ENCODE results near the gene RPL14. TPM values are rescaled to one million over a fixed set of nuclear protein-coding genes. Genes with fewer than 3 reads are reported as not detected.

Gene RPL14
- total RNA-seq, 5 donors from 2014 or later (not counting 1 experiment from before 2014, with no cell fraction given), result 2,898 to 3,980 (median 3,701) TPM

- Mint-ChIP-seq H3K36me3 (peaks cover 9% of the 10 kb centered on the region), H3K4me3 (peak overlapping the region; percentile 86 to 94 (median 89)), H3K27ac (peak overlapping the region; percentile 97 to 99), H3K4me1 (peaks cover 30 to 35% (median 35%) of the 10 kb centered on the region in 3 donors), H3K27me3 (no peaks in the 10 kb centered on the region), H3K9me3 (no peaks in the 10 kb centered on the region)
- H3K4me3 ChIP-seq (ENCODE audit: control insufficient read depth in 1 of 2, extremely low read depth in 1 of 2, low read length in 1 of 2), result no peak overlapping the region
- ChIA-PET CTCF (interaction anchor here (0.5 to 2.3 kb wide), 5 partner anchors 8 to 1393 kb away, joined by 3 to 7 read pairs (median 4); partner anchors contain the start of genes EIF1B (in 1 of the 2) and ZNF620 (in 1 of the 2)), POLR2A (interaction anchor here in 1 of 2 donors (0.5 to 1.6 kb wide), 2 partner anchors 13 to 65 kb away, joined by 3 to 5 read pairs; partner anchors contain the start of gene ENTPD3)
- no peak for ATAC-seq (replicated peaks in 1 of 4)
- H3K36me3 ChIP-seq (ENCODE audit: control insufficient read depth in 2 of 2, extremely low read depth in 1 of 2, insufficient read depth in 1 of 2, low read length in 1 of 2), result peaks cover 0 to 4% of the 10 kb centered on the region in 2 donors
- no CpG with 5 or more reads among the region's 1 CpG for WGBS (ENCODE audit: insufficient coverage)
- no peak for DNase-seq
- H3K27ac ChIP-seq (ENCODE audit: low read length), result peak overlapping the region; percentile 94
- H3K9me3 ChIP-seq, result no peaks in the 10 kb centered on the region
- no peaks in the 10 kb centered on the region for H3K27me3 ChIP-seq (replicated peaks in 1 of 2; ENCODE audit: control insufficient read depth in 2 of 2, extremely low read depth in 1 of 2, insufficient read depth in 2 of 2, low read length in 1 of 2)
- H3K4me1 ChIP-seq (ENCODE audit: control insufficient read depth in 1 of 2, extremely low read depth in 1 of 2, insufficient read depth in 2 of 2, low read length in 2 of 2), result peaks cover 11 to 22% of the 10 kb centered on the region in 2 experiments
Observed at GRCh38 chr3:40452057-40452456, 5.1 kb upstream of the RPL14 start.

GRCh38 chr3:40452562-40452875 is 4.6 kb upstream of the RPL14 start:
- peaks cover 0 to 4% of the 10 kb centered on the region in 2 donors for H3K36me3 ChIP-seq (ENCODE audit: control insufficient read depth in 2 of 2, extremely low read depth in 1 of 2, insufficient read depth in 1 of 2, low read length in 1 of 2)
- Mint-ChIP-seq H3K27ac (peak overlapping the region; percentile 97 to 99), H3K36me3 (peaks cover 7% of the 10 kb centered on the region), H3K9me3 (no peaks in the 10 kb centered on the region), H3K4me3 (peak overlapping the region; percentile 86 to 94 (median 89)), H3K27me3 (no peaks in the 10 kb centered on the region), H3K4me1 (peaks cover 31 to 38% (median 36%) of the 10 kb centered on the region in 3 donors)
- ChIA-PET POLR2A (interaction anchor here in 1 of 2 donors (1.6 kb wide), 1 partner anchor 12 kb away, joined by 5 read pairs; no protein-coding TSS in a partner anchor), CTCF (interaction anchor here in 1 of 2 donors (0.5 to 2.3 kb wide), 5 partner anchors 11 to 1394 kb away, joined by 3 to 7 read pairs (median 4); partner anchors contain the start of genes EIF1B, ZNF619 and ZNF620)
- DNase-seq (no peak), ATAC-seq (replicated peaks in 1 of 4) (no peak)
- peak overlapping the region; percentile 94 for H3K27ac ChIP-seq (ENCODE audit: low read length)
- peaks cover 11 to 23% of the 10 kb centered on the region in 2 experiments for H3K4me1 ChIP-seq (ENCODE audit: control insufficient read depth in 1 of 2, extremely low read depth in 1 of 2, insufficient read depth in 2 of 2, low read length in 2 of 2)
- WGBS (ENCODE audit: insufficient coverage), result 4% methylated on average over 7 of the region's 7 CpGs
- H3K27me3 ChIP-seq (replicated peaks in 1 of 2; ENCODE audit: control insufficient read depth in 2 of 2, extremely low read depth in 1 of 2, insufficient read depth in 2 of 2, low read length in 1 of 2), result no peaks in the 10 kb centered on the region
- peak overlapping the region; percentile 73 to 79 for H3K4me3 ChIP-seq (ENCODE audit: control insufficient read depth in 1 of 2, extremely low read depth in 1 of 2, low read length in 1 of 2)
- no peaks in the 10 kb centered on the region for H3K9me3 ChIP-seq

DNA sequence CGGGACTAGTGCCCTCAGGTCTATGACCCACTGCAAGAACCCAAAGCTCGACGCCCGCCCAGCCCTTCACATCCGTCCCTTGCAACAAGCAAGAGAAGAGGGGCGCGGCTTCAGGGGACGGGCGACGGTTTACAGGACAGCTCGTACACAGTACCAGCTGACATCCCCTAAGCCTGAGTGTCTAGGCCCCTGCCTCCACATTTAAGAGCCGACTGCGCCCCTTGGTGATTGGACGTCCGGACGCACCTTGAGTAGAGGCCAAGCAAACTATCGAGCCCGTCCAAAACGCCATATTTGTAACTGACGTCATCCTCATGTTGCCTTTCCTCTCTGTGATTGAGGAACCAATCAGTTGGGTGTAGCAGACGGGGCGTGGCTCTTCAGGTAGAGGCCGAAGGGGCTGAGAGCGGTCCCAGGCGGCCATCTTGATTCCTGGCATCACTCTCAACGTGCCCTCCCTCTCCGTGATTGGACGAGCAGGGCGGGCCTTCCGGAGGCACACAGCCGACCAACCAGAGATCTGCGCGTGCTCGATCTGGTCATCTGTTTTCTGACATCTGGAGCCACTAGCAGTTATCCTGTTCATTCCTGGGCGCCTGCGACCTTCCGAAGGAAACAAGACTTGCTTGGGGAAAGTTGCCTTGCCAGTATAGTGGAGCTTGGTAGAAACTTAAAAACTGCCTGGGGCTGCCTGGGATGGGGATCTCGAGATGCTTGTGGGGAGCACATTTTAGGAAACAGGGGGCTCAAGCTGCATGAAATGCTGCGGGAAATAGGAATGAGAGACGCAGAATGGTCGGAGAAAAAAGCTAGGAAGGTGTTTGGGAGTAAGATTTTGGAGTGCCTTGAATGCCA is 4.0 kb upstream of the RPL14 start:
- WGBS (ENCODE audit: insufficient coverage), result 0% methylated on average over 38 of the region's 41 CpGs
- Histone ChIP-seq H3K36me3 (ENCODE audit: control insufficient read depth in 2 of 2, extremely low read depth in 1 of 2, insufficient read depth in 1 of 2, low read length in 1 of 2) (peaks cover 0 to 4% of the 10 kb centered on the region in 2 donors), H3K9me3 (no peaks in the 10 kb centered on the region), H3K27me3 (replicated peaks in 1 of 2; ENCODE audit: control insufficient read depth in 2 of 2, extremely low read depth in 1 of 2, insufficient read depth in 2 of 2, low read length in 1 of 2) (no peaks in the 10 kb centered on the region), H3K4me3 (ENCODE audit: control insufficient read depth in 1 of 2, extremely low read depth in 1 of 2, low read length in 1 of 2) (peak overlapping the region; percentile 73 to 79), H3K27ac (ENCODE audit: low read length) (peak overlapping the region; percentile 94), H3K4me1 (ENCODE audit: control insufficient read depth in 1 of 2, extremely low read depth in 1 of 2, insufficient read depth in 2 of 2, low read length in 2 of 2) (peaks cover 16 to 28% of the 10 kb centered on the region in 2 experiments)
- ATAC-seq (replicated peaks in 1 of 4), result peak; percentile 89 to 93 (median 90)
- Mint-ChIP-seq H3K27ac (peak overlapping the region; percentile 97 to 99), H3K9me3 (no peaks in the 10 kb centered on the region), H3K4me3 (peak overlapping the region; percentile 86 to 94 (median 89)), H3K4me1 (peaks cover 36 to 44% (median 41%) of the 10 kb centered on the region in 3 donors), H3K36me3 (peaks cover 8% of the 10 kb centered on the region), H3K27me3 (no peaks in the 10 kb centered on the region)
- ChIA-PET POLR2A (interaction anchor here in 1 of 2 donors (1.6 kb wide), 1 partner anchor 11 kb away, joined by 5 read pairs; no protein-coding TSS in a partner anchor), CTCF (interaction anchor here in 1 of 2 donors (0.9 to 2.3 kb wide), 5 partner anchors 11 to 144 kb away, joined by 3 to 7 read pairs (median 3); partner anchors contain the start of genes EIF1B, ZNF619 and ZNF620)
- DNase-seq, result peak; percentile 81 to 99 (median 96)

GRCh38 chr3:40453933-40454332 is 3.2 kb upstream of the RPL14 start:
- DNase-seq, result no peak
- H3K4me3 ChIP-seq (ENCODE audit: control insufficient read depth in 1 of 2, extremely low read depth in 1 of 2, low read length in 1 of 2), result no peak overlapping the region
- no peak overlapping the region for H3K27ac ChIP-seq (ENCODE audit: low read length)
- no peak for ATAC-seq (replicated peaks in 1 of 4)
- Mint-ChIP-seq H3K4me1 (peaks cover 45 to 50% (median 50%) of the 10 kb centered on the region in 3 donors), H3K4me3 (peak overlapping the region; percentile 86 to 94 (median 89)), H3K9me3 (no peaks in the 10 kb centered on the region), H3K36me3 (peaks cover 15% of the 10 kb centered on the region), H3K27me3 (no peaks in the 10 kb centered on the region), H3K27ac (no peak overlapping the region)
- WGBS (ENCODE audit: insufficient coverage), result 83% methylated on average over 2 of the region's 6 CpGs
- H3K27me3 ChIP-seq (replicated peaks in 1 of 2; ENCODE audit: control insufficient read depth in 2 of 2, extremely low read depth in 1 of 2, insufficient read depth in 2 of 2, low read length in 1 of 2), result no peaks in the 10 kb centered on the region
- ChIA-PET POLR2A (interaction anchor here in 1 of 2 donors (0.6 kb wide), 1 partner anchor 16 kb away, joined by 3 read pairs; no protein-coding TSS in a partner anchor), CTCF (interaction anchor here in 1 of 2 donors (1.0 kb wide), 2 partner anchors 10 to 13 kb away, joined by 3 read pairs; no protein-coding TSS in a partner anchor)
- H3K4me1 ChIP-seq (ENCODE audit: control insufficient read depth in 1 of 2, extremely low read depth in 1 of 2, insufficient read depth in 2 of 2, low read length in 2 of 2), result peaks cover 21 to 34% of the 10 kb centered on the region in 2 experiments
- H3K36me3 ChIP-seq (ENCODE audit: control insufficient read depth in 2 of 2, extremely low read depth in 1 of 2, insufficient read depth in 1 of 2, low read length in 1 of 2), result peaks cover 4 to 13% of the 10 kb centered on the region in 2 donors
- H3K9me3 ChIP-seq, result no peaks in the 10 kb centered on the region

DNA sequence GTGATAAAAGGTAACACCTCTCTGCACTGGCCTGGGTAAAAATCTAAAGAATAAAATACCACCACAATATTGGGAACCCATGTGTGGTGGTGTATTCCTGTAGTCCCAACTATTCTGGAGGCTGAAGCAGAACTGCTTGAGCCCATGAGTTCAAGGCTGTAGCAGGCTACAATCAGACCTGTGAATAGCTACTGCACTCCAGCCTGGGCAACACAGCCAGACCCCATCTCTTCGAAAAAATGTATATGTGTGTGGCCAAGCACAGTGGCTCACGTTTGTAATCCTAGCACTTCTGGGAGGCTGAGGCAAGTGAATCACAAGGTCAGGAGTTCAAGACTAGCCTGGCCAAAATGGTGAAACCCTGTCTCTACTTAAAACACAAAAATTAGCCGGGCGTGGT is 1.8 kb upstream of the RPL14 start:
- ChIA-PET CTCF (interaction anchor here in 1 of 2 donors (1.3 kb wide), 1 partner anchor 10 kb away, joined by 3 read pairs; no protein-coding TSS in a partner anchor), POLR2A (interaction anchor here (0.6 to 0.8 kb wide), 2 partner anchors 69 to 1050 kb away, joined by 4 to 8 read pairs; no protein-coding TSS in a partner anchor)
- no peaks in the 10 kb centered on the region for H3K27me3 Mint-ChIP-seq
- peaks cover 55 to 57% (median 55%) of the 10 kb centered on the region in 3 donors for H3K4me1 Mint-ChIP-seq
- Histone ChIP-seq H3K36me3 (ENCODE audit: control insufficient read depth in 2 of 2, extremely low read depth in 1 of 2, insufficient read depth in 1 of 2, low read length in 1 of 2) (peaks cover 9 to 21% of the 10 kb centered on the region in 2 donors), H3K27me3 (replicated peaks in 1 of 2; ENCODE audit: control insufficient read depth in 2 of 2, extremely low read depth in 1 of 2, insufficient read depth in 2 of 2, low read length in 1 of 2) (no peaks in the 10 kb centered on the region), H3K9me3 (no peaks in the 10 kb centered on the region), H3K27ac (ENCODE audit: low read length) (no peak overlapping the region), H3K4me1 (ENCODE audit: control insufficient read depth in 1 of 2, extremely low read depth in 1 of 2, insufficient read depth in 2 of 2, low read length in 2 of 2) (peaks cover 22 to 41% of the 10 kb centered on the region in 2 experiments), H3K4me3 (ENCODE audit: control insufficient read depth in 1 of 2, extremely low read depth in 1 of 2, low read length in 1 of 2) (no peak overlapping the region)
- no peaks in the 10 kb centered on the region for H3K9me3 Mint-ChIP-seq
- H3K4me3 Mint-ChIP-seq, result peak overlapping the region; percentile 86 to 91 (median 88)
- ATAC-seq (replicated peaks in 1 of 4) (no peak), DNase-seq (no peak)
- H3K36me3 Mint-ChIP-seq, result peaks cover 21% of the 10 kb centered on the region
- H3K27ac Mint-ChIP-seq, result no peak overlapping the region
- 100% methylated on average over 1 of the region's 4 CpGs for WGBS (ENCODE audit: insufficient coverage)

All from T-cell (primary cell).